GM12873 (cell line): ENCODE measurements around the gene PHTF2.

Experiments
- CTCF ChIP-seq: IDR thresholded peaks from 2 replicates; pipeline ENCODE4 v1.5.1; 2012; ENCODE audit warnings: low read depth, mild to moderate bottlenecking, moderate library complexity, low read length, control low read depth; ENCODE audit not compliant: insufficient read depth; ENCODE audit errors: missing control alignments

The PHTF2 gene

GRCh38 chr7:77846317-77847092 lies 47.9 kb downstream of the PHTF2 start:
- TF ChIP-seq CTCF, result no peak

DNA sequence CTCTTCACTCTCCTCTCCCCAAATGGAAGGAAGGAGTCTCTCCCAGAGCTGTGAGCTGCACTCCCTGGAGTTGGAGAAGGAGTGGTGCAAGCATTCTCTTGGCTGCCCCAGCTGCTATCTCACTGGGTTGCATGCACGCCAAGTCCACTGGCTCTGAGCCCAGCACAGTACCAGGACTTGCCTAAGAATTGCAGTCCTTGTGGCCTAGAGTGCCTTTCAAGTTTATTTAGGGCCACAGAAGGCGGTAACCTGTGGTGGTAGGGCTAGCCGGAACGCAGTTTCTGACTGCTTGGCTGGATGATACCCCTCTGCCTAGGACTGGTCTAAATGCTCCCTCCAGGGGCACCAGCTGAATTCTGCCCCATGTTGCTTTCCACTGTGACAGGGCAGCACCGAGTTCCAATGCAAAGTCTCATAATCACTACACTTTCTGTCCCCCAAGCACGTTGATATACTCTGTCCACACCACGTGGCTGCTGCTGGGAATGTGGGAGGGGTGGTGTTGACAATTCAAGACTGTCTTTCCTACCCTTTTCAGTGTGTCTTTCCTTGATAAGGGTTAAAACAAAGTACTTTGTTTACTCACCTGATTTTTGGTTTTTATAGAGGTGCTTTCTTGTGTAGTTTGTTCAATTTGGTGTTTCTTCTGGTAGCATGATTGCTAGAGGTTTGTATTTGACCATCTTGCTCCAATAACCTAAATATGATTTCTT lies 57.0 kb downstream of the PHTF2 start:
- no peak for TF ChIP-seq CTCF

DNA sequence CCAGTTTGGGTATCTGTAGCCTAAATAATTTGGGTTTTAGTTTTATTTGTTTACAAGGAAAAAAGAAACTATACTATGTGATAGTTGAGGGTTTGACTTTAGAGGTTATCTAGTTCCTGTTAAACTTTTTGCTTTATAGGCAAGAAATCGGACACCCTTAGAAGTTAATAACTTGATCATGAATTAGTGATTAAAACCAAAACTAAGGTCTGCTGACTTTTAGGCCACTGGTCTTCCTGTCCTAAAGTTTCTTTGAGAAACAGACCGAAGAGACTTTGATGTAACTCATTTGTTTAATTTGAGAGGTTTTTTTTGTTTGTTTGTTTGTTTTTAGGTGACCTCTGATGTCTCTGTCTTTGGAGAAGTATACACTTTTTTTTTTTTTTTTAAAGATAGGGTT lies 59.7 kb downstream of the PHTF2 start:
- no peak for TF ChIP-seq CTCF

DNA sequence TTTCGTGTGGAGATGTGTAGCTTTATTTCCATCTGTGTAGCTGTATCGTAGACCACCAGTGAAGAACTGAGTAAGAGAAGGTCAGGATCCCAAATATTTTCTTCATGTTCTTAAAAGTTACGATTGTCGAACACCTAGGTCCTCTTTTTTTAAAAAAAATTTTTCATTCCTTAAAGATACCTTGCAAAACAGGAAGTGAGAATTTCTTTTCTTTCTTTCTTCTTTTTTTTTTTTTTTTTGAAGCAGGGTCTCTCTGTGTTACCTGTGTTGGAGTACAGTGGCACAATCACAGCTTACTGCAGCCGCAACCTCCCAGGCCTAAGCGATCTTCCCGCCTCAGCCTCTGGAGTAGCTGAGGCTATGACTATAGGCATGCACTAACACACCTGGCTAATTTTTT lies 60.8 kb downstream of the PHTF2 start:
- TF ChIP-seq CTCF, result no peak

GRCh38 chr7:77862691-77863090 lies 64.1 kb downstream of the PHTF2 start:
- TF ChIP-seq CTCF, result no peak

DNA sequence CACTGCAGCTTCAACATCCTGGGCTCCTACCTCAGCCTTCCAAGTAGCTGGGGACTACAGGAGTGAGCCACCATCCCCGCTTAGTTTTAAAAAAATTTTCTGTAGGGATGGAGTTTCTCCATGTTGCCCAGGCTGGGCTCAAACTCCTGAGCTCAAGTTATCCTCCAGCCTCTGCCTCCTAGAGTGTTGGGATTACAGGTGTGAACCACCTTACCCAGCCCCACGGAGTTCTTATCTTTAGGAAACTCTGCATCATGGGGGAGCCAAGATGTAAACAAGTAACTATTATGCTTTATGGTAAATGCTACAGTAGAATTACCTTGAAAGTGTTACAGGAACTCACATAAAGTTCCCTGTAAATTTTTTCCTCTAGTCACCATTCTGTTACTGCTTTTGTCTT lies 65.3 kb downstream of the PHTF2 start:
- no peak for TF ChIP-seq CTCF

- no peak for TF ChIP-seq CTCF
Observed at GRCh38 chr7:77866370-77866769, 67.8 kb downstream of the PHTF2 start.
